Measurements from ENCODE around the gene PSMD1. TPM values are rescaled to one million over a fixed set of nuclear protein-coding genes. Genes with fewer than 3 reads are reported as not detected.

The PSMD1 gene
- total RNA-seq, 1 experiment from 2014 or later: 133 TPM

DNA sequence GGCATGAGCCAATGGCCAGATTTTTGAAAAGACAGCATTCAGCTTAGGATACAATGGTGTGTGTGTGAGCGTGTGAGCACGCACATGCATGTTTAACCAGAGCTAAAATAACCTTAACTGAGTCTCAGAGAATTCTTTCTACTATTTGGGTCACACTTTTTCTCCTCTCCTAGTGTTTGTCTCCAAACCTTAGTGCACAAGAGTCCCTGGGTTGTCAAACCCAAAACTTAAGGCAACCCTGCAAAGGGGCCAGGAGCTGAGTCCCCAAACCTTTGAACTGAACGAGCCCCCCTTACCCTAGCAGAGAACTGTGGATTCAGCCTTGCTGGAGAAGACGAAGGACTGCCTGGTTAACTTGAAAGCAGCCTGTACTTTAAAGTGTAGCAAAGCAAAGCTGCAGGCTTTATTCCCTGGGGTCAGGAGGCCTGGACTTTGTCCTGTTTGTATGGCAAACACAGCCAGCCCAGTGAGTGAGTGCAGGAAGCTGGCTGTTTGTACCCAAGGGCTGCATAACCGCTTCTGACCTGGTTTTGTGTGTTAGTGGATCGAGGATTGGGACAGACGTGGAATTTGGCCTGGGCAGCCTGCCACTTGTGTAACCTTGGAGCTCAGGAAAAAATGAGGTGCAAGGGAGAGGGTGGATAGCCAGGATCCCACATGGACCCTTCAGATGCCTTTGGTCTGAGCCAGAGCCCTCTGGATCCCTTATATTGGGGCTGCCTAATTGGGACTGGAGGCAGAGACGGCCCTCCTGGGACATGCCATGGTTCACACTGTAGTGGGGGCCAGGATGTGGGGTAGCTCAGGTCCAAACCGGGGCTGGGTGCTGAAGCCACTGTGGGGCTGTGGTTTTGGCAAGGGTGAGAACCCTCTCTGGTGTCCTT is 6.4 kb upstream of the PSMD1 start:
- ATAC-seq (no peak), DNase-seq (ENCODE audit: low read depth, low spot score) (no peak)
- H3K4me3 ChIP-seq (replicated peaks in 1 of 2; ENCODE audit: low read depth in 1 of 2, low read length in 2 of 2): no peak overlapping the region
- no peak overlapping the region for H3K27ac ChIP-seq (ENCODE audit: low read depth, low read length)
- intact Hi-C loops (cut with micrococcal nuclease): no loop called here
- no peaks in the 10 kb centered on the region for H4K20me1 ChIP-seq (ENCODE audit: insufficient read depth)
- POLR2A ChIA-PET: interaction anchor here (0.6 kb wide), 1 partner anchor 402 kb away, joined by 3 read pairs; no protein-coding TSS in a partner anchor
- no TSS peak for BruUV-seq (replicated peaks)
- no peak overlapping the region for H2AFZ ChIP-seq (ENCODE audit: low read depth, low read length, poor library complexity, severe bottlenecking)
- RAD21 ChIA-PET (ENCODE audit: low non-redundant PET in 1 of 2, low total read pairs in 2 of 2, uncharacterized antibody in 2 of 2, unreplicated experiment in 2 of 2): no interaction called here
- H3K9ac ChIP-seq (ENCODE audit: low read length): no peak overlapping the region
- H3K79me2 ChIP-seq (ENCODE audit: insufficient read depth, low read length): no peaks in the 10 kb centered on the region
- no peaks in the 10 kb centered on the region for H3K9me2 ChIP-seq (ENCODE audit: insufficient read depth)
- H3K4me2 ChIP-seq (ENCODE audit: low read length): no peak overlapping the region
- TF ChIP-seq EGR1 (IDR thresholded peaks at IDR 0.05; ENCODE audit: low read depth): no peak
- TF ChIP-seq CEBPB (IDR thresholded peaks at IDR 0.05; ENCODE audit: low read depth): no peak
- TF ChIP-seq EZH2phosphoT487 (IDR thresholded peaks at IDR 0.05; ENCODE audit: borderline replicate concordance): no peak
- no peak for TF ChIP-seq EZH2 (IDR thresholded peaks at IDR 0.05)
- no peak for TF ChIP-seq SP1 (IDR thresholded peaks at IDR 0.05; ENCODE audit: low read depth)
- H3K27me3 ChIP-seq (ENCODE audit: insufficient read depth, low read length): no peaks in the 10 kb centered on the region
- CTCF ChIA-PET: interaction anchor here (1.4 kb wide), 1 partner anchor 226 kb away, joined by 3 read pairs; no protein-coding TSS in a partner anchor
- peaks cover 4 to 16% of the 10 kb centered on the region in 2 experiments; a peak in 3 of 4 replicates for H3K4me1 ChIP-seq (ENCODE audit: control insufficient read depth in 1 of 2, insufficient read depth in 2 of 2, low read length in 2 of 2)
- H3K36me3 ChIP-seq (ENCODE audit: control insufficient read depth in 1 of 2, insufficient read depth in 2 of 2, low read length in 2 of 2): no peaks in the 10 kb centered on the region
- no peaks in the 10 kb centered on the region for H3K9me3 ChIP-seq (ENCODE audit: control insufficient read depth in 1 of 2, insufficient read depth in 1 of 2, low read depth in 1 of 2, low read length in 2 of 2)

DNA sequence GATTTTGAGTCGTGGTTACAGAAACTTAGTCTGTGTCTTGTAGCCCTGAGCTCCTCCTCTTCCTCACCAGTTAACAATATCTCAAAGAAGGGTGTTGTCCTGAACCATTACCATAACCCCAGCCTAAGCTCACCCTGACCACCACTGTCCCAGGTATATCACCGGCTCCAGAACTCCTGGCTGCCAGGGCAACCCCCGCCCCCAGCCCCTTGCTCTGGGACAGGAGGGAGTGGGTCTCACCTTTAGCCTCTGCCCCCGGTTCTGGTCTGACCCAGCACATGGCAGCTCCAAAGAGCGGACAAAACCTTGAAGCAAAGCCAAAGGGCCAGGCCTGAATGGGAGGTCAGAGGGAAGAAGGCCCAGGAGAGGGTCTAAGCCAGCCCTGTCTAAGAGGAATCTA is 5.6 kb upstream of the PSMD1 start:
- no peak overlapping the region for H3K9ac ChIP-seq (ENCODE audit: low read length)
- CTCF ChIA-PET: interaction anchor here (1.4 kb wide), 1 partner anchor 227 kb away, joined by 3 read pairs; no protein-coding TSS in a partner anchor
- H3K36me3 ChIP-seq (ENCODE audit: control insufficient read depth in 1 of 2, insufficient read depth in 2 of 2, low read length in 2 of 2): no peaks in the 10 kb centered on the region
- H4K20me1 ChIP-seq (ENCODE audit: insufficient read depth): no peaks in the 10 kb centered on the region
- H3K27ac ChIP-seq (ENCODE audit: low read depth, low read length): no peak overlapping the region
- no peak overlapping the region for H2AFZ ChIP-seq (ENCODE audit: low read depth, low read length, poor library complexity, severe bottlenecking)
- no peak overlapping the region for H3K4me3 ChIP-seq (replicated peaks in 1 of 2; ENCODE audit: low read depth in 1 of 2, low read length in 2 of 2)
- no TSS peak for BruUV-seq (replicated peaks)
- H3K9me2 ChIP-seq (ENCODE audit: insufficient read depth): no peaks in the 10 kb centered on the region
- DNase-seq (ENCODE audit: low read depth, low spot score): no peak
- peaks cover 4 to 20% of the 10 kb centered on the region in 2 experiments; a peak in 3 of 4 replicates for H3K4me1 ChIP-seq (ENCODE audit: control insufficient read depth in 1 of 2, insufficient read depth in 2 of 2, low read length in 2 of 2)
- ATAC-seq: no peak
- no peak overlapping the region for H3K4me2 ChIP-seq (ENCODE audit: low read length)
- intact Hi-C loops (cut with micrococcal nuclease): no loop called here
- POLR2A ChIA-PET: interaction anchor here (0.6 kb wide), 1 partner anchor 401 kb away, joined by 3 read pairs; no protein-coding TSS in a partner anchor
- no peaks in the 10 kb centered on the region for H3K9me3 ChIP-seq (ENCODE audit: control insufficient read depth in 1 of 2, insufficient read depth in 1 of 2, low read depth in 1 of 2, low read length in 2 of 2)
- no peaks in the 10 kb centered on the region for H3K79me2 ChIP-seq (ENCODE audit: insufficient read depth, low read length)
- RAD21 ChIA-PET (ENCODE audit: low non-redundant PET in 1 of 2, low total read pairs in 2 of 2, uncharacterized antibody in 2 of 2, unreplicated experiment in 2 of 2): no interaction called here
- H3K27me3 ChIP-seq (ENCODE audit: insufficient read depth, low read length): no peaks in the 10 kb centered on the region
- no peak for TF ChIP-seq FOSL1 (IDR thresholded peaks at IDR 0.05; ENCODE audit: low read depth)
- no peak for TF ChIP-seq POLR2A (IDR thresholded peaks at IDR 0.05; ENCODE audit: borderline replicate concordance, extremely low read depth, insufficient read depth, insufficient read length)
- TF ChIP-seq SRF (IDR thresholded peaks at IDR 0.05; ENCODE audit: low read depth): no peak
- no peak for TF ChIP-seq SIN3A (IDR thresholded peaks at IDR 0.05; ENCODE audit: low read depth)
- TF ChIP-seq EGR1 (IDR thresholded peaks at IDR 0.05; ENCODE audit: low read depth): no peak
- TF ChIP-seq TCF7L2 (IDR thresholded peaks at IDR 0.05; ENCODE audit: borderline replicate concordance, extremely low read depth, insufficient read depth, insufficient read length): no peak
- TF ChIP-seq JUND (IDR thresholded peaks at IDR 0.05): no peak
- TF ChIP-seq EZH2 (IDR thresholded peaks at IDR 0.05): no peak
- no peak for TF ChIP-seq ELF1 (IDR thresholded peaks at IDR 0.05; ENCODE audit: borderline replicate concordance, low read depth)
- TF ChIP-seq EZH2phosphoT487 (IDR thresholded peaks at IDR 0.05; ENCODE audit: borderline replicate concordance): no peak
- TF ChIP-seq RAD21 (IDR thresholded peaks at IDR 0.05; ENCODE audit: low read depth): no peak
- TF ChIP-seq ZFX (IDR thresholded peaks at IDR 0.05): no peak
- TF ChIP-seq, protein P1, sequence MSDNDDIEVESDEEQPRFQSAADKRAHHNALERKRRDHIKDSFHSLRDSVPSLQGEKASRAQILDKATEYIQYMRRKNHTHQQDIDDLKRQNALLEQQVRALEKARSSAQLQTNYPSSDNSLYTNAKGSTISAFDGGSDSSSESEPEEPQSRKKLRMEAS (IDR thresholded peaks at IDR 0.05): no peak
- TF ChIP-seq, protein P2, sequence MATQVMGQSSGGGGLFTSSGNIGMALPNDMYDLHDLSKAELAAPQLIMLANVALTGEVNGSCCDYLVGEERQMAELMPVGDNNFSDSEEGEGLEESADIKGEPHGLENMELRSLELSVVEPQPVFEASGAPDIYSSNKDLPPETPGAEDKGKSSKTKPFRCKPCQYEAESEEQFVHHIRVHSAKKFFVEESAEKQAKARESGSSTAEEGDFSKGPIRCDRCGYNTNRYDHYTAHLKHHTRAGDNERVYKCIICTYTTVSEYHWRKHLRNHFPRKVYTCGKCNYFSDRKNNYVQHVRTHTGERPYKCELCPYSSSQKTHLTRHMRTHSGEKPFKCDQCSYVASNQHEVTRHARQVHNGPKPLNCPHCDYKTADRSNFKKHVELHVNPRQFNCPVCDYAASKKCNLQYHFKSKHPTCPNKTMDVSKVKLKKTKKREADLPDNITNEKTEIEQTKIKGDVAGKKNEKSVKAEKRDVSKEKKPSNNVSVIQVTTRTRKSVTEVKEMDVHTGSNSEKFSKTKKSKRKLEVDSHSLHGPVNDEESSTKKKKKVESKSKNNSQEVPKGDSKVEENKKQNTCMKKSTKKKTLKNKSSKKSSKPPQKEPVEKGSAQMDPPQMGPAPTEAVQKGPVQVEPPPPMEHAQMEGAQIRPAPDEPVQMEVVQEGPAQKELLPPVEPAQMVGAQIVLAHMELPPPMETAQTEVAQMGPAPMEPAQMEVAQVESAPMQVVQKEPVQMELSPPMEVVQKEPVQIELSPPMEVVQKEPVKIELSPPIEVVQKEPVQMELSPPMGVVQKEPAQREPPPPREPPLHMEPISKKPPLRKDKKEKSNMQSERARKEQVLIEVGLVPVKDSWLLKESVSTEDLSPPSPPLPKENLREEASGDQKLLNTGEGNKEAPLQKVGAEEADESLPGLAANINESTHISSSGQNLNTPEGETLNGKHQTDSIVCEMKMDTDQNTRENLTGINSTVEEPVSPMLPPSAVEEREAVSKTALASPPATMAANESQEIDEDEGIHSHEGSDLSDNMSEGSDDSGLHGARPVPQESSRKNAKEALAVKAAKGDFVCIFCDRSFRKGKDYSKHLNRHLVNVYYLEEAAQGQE (IDR thresholded peaks at IDR 0.05; ENCODE audit: low read depth): no peak
- no peak for TF ChIP-seq SP1 (IDR thresholded peaks at IDR 0.05; ENCODE audit: low read depth)
- no peak for TF ChIP-seq CEBPB (IDR thresholded peaks at IDR 0.05; ENCODE audit: low read depth)
- no peak for TF ChIP-seq CBX3 (IDR thresholded peaks at IDR 0.05; ENCODE audit: low read depth)
- TF ChIP-seq, protein P3, sequence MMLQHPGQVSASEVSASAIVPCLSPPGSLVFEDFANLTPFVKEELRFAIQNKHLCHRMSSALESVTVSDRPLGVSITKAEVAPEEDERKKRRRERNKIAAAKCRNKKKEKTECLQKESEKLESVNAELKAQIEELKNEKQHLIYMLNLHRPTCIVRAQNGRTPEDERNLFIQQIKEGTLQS (IDR thresholded peaks at IDR 0.05): no peak
